Neural cell (in vitro differentiated cells): ENCODE measurements around the gene ZFYVE28.

Source experiments
- EP300 ChIP-seq: fragments of 450-650 bp; conservative IDR thresholded peaks from 2 replicates; pipeline ENCODE4 v1.6.1; 2014; ENCODE audit warnings: antibody characterized with exemption, mild to moderate bottlenecking, moderate library complexity; ENCODE audit not compliant: poor library complexity, severe bottlenecking
- MXI1 ChIP-seq: fragments of 450-650 bp; conservative IDR thresholded peaks from 2 replicates; pipeline ENCODE4 v1.6.1; 2014; ENCODE audit warnings: antibody characterized with exemption, mild to moderate bottlenecking; ENCODE audit not compliant: poor library complexity, severe bottlenecking
- POLR2AphosphoS5 ChIP-seq: IDR thresholded peaks from 2 replicates; pipeline ENCODE4 v1.6.1; 2012
- RAD21 ChIP-seq: fragments of 450-650 bp; conservative IDR thresholded peaks from 2 replicates; pipeline ENCODE4 v1.6.1; 2014; ENCODE audit warnings: antibody characterized with exemption, mild to moderate bottlenecking, moderate library complexity
- TAF1 ChIP-seq: IDR thresholded peaks from 2 replicates; pipeline ENCODE4 v1.6.1; 2012; ENCODE audit warnings: low read depth
- TF ChIP-seq, protein P1 (sequence below): fragments of 450-650 bp; IDR thresholded peaks from 2 replicates; pipeline ENCODE4 v1.5.1; 2014; ENCODE audit warnings: antibody characterized with exemption, mild to moderate bottlenecking, moderate library complexity; ENCODE audit not compliant: poor library complexity, severe bottlenecking
- TF ChIP-seq, protein P2 (sequence below): IDR thresholded peaks from 2 replicates; pipeline ENCODE4 v1.6.1; 2012; ENCODE audit warnings: borderline replicate concordance

DNA sequence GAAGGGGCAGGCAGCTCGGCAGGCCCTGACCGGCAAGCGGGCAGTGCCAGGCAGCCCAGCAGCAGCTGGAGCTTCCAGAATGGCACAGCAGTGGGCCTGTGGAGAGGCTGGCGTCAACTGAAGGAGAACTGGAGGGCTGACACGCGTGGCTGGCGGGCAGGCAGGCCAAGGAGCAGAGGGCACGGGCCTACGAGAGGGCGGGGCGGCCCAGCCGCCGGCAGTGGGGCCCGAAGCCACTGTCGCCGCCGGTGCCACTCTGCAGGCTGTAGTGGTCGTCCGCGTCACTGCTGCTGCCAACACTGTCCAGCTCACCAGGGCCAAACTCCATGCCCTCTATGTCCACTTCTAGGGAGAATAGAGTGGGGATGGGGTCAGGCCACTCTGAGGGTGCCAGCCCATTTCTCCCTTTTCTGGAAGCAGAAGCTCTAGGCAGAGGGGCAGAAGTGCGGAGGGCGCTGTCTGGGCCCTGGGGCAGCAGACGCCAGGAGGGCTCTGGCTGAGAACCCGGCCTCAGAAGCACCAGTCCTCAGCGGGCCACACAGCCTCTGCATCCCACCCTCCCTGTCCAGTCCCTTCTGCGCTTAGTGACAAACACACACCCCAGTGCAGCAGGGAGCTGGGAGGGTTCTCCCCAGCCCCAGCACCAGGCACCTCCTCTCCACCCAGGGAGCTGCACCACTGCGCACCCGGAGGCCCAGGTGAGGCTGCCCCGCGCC lies 167.9 kb downstream of the ZFYVE28 start:
- TF ChIP-seq RAD21: no peak
- TF ChIP-seq, protein P1, sequence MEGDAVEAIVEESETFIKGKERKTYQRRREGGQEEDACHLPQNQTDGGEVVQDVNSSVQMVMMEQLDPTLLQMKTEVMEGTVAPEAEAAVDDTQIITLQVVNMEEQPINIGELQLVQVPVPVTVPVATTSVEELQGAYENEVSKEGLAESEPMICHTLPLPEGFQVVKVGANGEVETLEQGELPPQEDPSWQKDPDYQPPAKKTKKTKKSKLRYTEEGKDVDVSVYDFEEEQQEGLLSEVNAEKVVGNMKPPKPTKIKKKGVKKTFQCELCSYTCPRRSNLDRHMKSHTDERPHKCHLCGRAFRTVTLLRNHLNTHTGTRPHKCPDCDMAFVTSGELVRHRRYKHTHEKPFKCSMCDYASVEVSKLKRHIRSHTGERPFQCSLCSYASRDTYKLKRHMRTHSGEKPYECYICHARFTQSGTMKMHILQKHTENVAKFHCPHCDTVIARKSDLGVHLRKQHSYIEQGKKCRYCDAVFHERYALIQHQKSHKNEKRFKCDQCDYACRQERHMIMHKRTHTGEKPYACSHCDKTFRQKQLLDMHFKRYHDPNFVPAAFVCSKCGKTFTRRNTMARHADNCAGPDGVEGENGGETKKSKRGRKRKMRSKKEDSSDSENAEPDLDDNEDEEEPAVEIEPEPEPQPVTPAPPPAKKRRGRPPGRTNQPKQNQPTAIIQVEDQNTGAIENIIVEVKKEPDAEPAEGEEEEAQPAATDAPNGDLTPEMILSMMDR: no peak
- no peak for TF ChIP-seq POLR2AphosphoS5
- TF ChIP-seq, protein P2, sequence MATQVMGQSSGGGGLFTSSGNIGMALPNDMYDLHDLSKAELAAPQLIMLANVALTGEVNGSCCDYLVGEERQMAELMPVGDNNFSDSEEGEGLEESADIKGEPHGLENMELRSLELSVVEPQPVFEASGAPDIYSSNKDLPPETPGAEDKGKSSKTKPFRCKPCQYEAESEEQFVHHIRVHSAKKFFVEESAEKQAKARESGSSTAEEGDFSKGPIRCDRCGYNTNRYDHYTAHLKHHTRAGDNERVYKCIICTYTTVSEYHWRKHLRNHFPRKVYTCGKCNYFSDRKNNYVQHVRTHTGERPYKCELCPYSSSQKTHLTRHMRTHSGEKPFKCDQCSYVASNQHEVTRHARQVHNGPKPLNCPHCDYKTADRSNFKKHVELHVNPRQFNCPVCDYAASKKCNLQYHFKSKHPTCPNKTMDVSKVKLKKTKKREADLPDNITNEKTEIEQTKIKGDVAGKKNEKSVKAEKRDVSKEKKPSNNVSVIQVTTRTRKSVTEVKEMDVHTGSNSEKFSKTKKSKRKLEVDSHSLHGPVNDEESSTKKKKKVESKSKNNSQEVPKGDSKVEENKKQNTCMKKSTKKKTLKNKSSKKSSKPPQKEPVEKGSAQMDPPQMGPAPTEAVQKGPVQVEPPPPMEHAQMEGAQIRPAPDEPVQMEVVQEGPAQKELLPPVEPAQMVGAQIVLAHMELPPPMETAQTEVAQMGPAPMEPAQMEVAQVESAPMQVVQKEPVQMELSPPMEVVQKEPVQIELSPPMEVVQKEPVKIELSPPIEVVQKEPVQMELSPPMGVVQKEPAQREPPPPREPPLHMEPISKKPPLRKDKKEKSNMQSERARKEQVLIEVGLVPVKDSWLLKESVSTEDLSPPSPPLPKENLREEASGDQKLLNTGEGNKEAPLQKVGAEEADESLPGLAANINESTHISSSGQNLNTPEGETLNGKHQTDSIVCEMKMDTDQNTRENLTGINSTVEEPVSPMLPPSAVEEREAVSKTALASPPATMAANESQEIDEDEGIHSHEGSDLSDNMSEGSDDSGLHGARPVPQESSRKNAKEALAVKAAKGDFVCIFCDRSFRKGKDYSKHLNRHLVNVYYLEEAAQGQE: no peak
- no peak for TF ChIP-seq MXI1
- no peak for TF ChIP-seq TAF1
- TF ChIP-seq EP300: no peak
